Measurements from ENCODE around the gene VGF.

GRCh38 chr7:101206665-101207042 is 41.3 kb upstream of the VGF start:
- TF ChIP-seq, protein P1, sequence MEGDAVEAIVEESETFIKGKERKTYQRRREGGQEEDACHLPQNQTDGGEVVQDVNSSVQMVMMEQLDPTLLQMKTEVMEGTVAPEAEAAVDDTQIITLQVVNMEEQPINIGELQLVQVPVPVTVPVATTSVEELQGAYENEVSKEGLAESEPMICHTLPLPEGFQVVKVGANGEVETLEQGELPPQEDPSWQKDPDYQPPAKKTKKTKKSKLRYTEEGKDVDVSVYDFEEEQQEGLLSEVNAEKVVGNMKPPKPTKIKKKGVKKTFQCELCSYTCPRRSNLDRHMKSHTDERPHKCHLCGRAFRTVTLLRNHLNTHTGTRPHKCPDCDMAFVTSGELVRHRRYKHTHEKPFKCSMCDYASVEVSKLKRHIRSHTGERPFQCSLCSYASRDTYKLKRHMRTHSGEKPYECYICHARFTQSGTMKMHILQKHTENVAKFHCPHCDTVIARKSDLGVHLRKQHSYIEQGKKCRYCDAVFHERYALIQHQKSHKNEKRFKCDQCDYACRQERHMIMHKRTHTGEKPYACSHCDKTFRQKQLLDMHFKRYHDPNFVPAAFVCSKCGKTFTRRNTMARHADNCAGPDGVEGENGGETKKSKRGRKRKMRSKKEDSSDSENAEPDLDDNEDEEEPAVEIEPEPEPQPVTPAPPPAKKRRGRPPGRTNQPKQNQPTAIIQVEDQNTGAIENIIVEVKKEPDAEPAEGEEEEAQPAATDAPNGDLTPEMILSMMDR (IDR thresholded peaks at IDR 0.05), result no peak
- no peak for TF ChIP-seq REST (IDR thresholded peaks at IDR 0.05; ENCODE audit: insufficient read depth in 1 of 2, low read depth in 2 of 2, low read length in 1 of 2)
- no peak for TF ChIP-seq POLR2AphosphoS5 (IDR thresholded peaks at IDR 0.05; ENCODE audit: low read depth, low read length)

Measured in Panc1 (cell line).